GM12864 (cell line): ENCODE data around the gene PDE2A.

Experiments used
- DNase-seq: peaks from one replicate; pipeline ENCODE4 v3.0.0-alpha.2; 2011; ENCODE audit warnings: low read depth
- H3K4me3 ChIP-seq: 2 replicates; pipeline ENCODE4 v1.5.1; 2011; ENCODE audit warnings: mild to moderate bottlenecking, low read depth, low read length, control low read depth
- CTCF ChIP-seq: IDR thresholded peaks from 2 replicates; pipeline ENCODE4 v1.5.1; 2011; ENCODE audit warnings: low read depth, mild to moderate bottlenecking, moderate library complexity, low read length, control low read depth, inconsistent platforms; ENCODE audit errors: missing control alignments

PDE2A gene

DNA sequence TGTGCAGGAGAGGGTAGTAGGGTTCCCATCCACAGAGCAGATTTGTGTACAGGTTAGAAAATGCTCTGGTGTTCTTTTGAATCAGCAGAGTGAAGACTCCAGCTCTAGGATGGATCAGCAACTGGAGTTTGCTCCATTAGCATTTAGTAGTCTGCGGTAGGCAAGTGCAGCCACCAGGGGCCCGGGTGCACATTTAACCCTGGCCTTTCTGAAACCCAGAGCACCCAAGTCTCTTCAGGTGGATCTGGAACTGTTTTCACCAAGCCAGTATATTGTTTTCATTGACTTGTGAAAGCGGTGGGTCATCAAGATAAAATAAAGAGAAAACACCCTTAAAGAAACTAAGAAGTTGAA is 139.1 kb downstream of the PDE2A start:
- H3K4me3 ChIP-seq, result no peak overlapping the region
- DNase-seq, result no peak
- no peak for TF ChIP-seq CTCF

- no peak for DNase-seq
- no peak for TF ChIP-seq CTCF
- H3K4me3 ChIP-seq, result no peak overlapping the region
Observed at GRCh38 chr11:72534371-72535193, 139.6 kb downstream of the PDE2A start.

- DNase-seq, result no peak
- H3K4me3 ChIP-seq, result no peak overlapping the region
- no peak for TF ChIP-seq CTCF
Observed at GRCh38 chr11:72529068-72529467, 145.2 kb downstream of the PDE2A start.

- no peak for TF ChIP-seq CTCF
- DNase-seq, result no peak
- H3K4me3 ChIP-seq, result no peak overlapping the region
Observed at GRCh38 chr11:72528121-72528520, 146.1 kb downstream of the PDE2A start.
